Upper lobe of left lung (tissue), 4 donors: ENCODE results near the gene IL7R.

ENCODE experiments used
- CTCF ChIP-seq, 6 experiments: fragments of 450-650 bp in 4 of 6; fragments of 200-600 bp in 2 of 6; sonication (generic) in 2 of 6; IDR thresholded peaks; one replicate each; pipeline ENCODE4 v1.5.1; 2016 to 2019; ENCODE audit warnings: antibody characterized with exemption in 6 of 6
- POLR2A ChIP-seq, 4 donors: fragments of 450-650 bp; IDR thresholded peaks; one replicate each; pipeline ENCODE4 v1.5.1; 2016 to 2017; ENCODE audit warnings: antibody characterized with exemption in 4 of 4, mild to moderate bottlenecking in 2 of 4
- POLR2AphosphoS5 ChIP-seq, 2 donors: sonication (generic); formaldehyde crosslinking; IDR thresholded peaks; one replicate each; pipeline ENCODE4 v1.5.1; 2017; ENCODE audit warnings: antibody characterized with exemption in 2 of 2

- no peak for TF ChIP-seq CTCF (IDR thresholded peaks at IDR 0.05)
- TF ChIP-seq POLR2AphosphoS5 (IDR thresholded peaks at IDR 0.05) = no peak
- no peak for TF ChIP-seq POLR2A (IDR thresholded peaks at IDR 0.05)
These were observed 35.2 kb upstream of the IL7R start for GRCh38 chr5:35821513-35821912.
